Right atrium auricular region (tissue), 2 donors: Measurements from ENCODE around the gene RPL23. TPM values are rescaled to one million over a fixed set of nuclear protein-coding genes. Genes with fewer than 3 reads are reported as not detected.
A peak's percentile ranks its signal among the peaks of the same experiment; 100 is the strongest.

Experiments
- DNase-seq: peaks from one replicate; pipeline ENCODE4 v3.0.0-alpha.2; 2019; ENCODE audit warnings: low spot score
- H3K27ac ChIP-seq, 2 donors: fragments of 200-600 bp; sonication (generic); 1 replicate in 1 of 2; 2 replicates in 1 of 2; pipeline ENCODE4 v1.5.1; 2016 to 2019
- H3K27me3 ChIP-seq, 2 donors: fragments of 200-600 bp; sonication (generic); one replicate each; pipeline versions ENCODE4 v1.5.1 to v1.6.0; 2017 to 2019
- H3K36me3 ChIP-seq: fragments of 200-600 bp; sonication (generic); one replicate; pipeline ENCODE4 v1.5.1; 2016
- H3K4me1 ChIP-seq, 2 donors: fragments of 200-600 bp; sonication (generic); one replicate each; pipeline versions ENCODE4 v1.5.1 to v1.6.0; 2017 to 2019
- H3K4me3 ChIP-seq, 2 donors: fragments of 200-600 bp; sonication (generic); 1 replicate in 1 of 2; 2 replicates in 1 of 2; pipeline ENCODE4 v1.5.1; 2017 to 2019; ENCODE audit warnings: mild to moderate bottlenecking in 1 of 2, moderate library complexity in 1 of 2
- H3K9me3 ChIP-seq, 2 donors: fragments of 200-600 bp; sonication (generic); one replicate each; pipeline ENCODE4 v1.5.1; 2019
- CTCF ChIP-seq, 2 donors: fragments of 200-600 bp; sonication (generic); IDR thresholded peaks; one replicate each; pipeline ENCODE4 v1.5.1; 2019; ENCODE audit warnings: antibody characterized with exemption in 2 of 2
- total RNA-seq, 2 donors: library from RNA; depleted of rRNA; stranded (reverse); fragments of >200 nt; gene quantifications; one replicate each; pipeline ENCODE4 v1.1.0, GENCODE V29; 2016

RPL23 gene
- total RNA-seq, 2 donors from 2014 or later, result 640 to 985 TPM

GRCh38 chr17:38897671-38898290 is 44.3 kb upstream of the RPL23 start:
- no peak for TF ChIP-seq CTCF (IDR thresholded peaks at IDR 0.05)
- Histone ChIP-seq H3K9me3 (no peaks in the 10 kb centered on the region), H3K4me1 (peaks cover 0 to 88% of the 10 kb centered on the region in 2 donors), H3K36me3 (peaks cover 25% of the 10 kb centered on the region), H3K4me3 (no peak overlapping the region), H3K27me3 (no peaks in the 10 kb centered on the region), H3K27ac (peak overlapping the region; percentile 68 to 75)
- no peak for DNase-seq

DNA sequence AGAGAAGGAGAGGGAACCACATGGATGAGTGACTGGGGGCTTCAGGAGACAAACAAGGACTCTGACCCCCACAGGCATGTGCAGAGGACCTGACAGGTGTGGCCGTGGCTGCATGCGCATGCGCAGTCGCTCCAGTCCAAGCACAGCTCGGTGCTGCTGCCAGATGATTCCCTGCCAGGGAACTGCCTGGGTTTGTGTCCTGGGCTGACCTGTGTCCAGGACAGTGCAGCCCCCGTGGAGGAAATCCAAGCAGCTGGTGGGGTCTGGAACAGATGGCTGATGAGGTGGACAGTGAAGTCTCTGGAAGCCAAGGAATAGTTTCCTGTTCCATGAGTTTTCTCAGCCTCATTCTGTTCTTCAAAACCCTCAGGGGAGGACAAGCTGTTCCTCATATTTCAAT is 43.7 kb upstream of the RPL23 start:
- peak; percentile 73 for DNase-seq
- TF ChIP-seq CTCF (IDR thresholded peaks at IDR 0.05), result no peak
- Histone ChIP-seq H3K27me3 (no peaks in the 10 kb centered on the region), H3K4me3 (no peak overlapping the region), H3K9me3 (no peaks in the 10 kb centered on the region), H3K4me1 (peaks cover 0 to 88% of the 10 kb centered on the region in 2 donors), H3K36me3 (peaks cover 31% of the 10 kb centered on the region), H3K27ac (peak overlapping the region; percentile 68 to 75)

DNA sequence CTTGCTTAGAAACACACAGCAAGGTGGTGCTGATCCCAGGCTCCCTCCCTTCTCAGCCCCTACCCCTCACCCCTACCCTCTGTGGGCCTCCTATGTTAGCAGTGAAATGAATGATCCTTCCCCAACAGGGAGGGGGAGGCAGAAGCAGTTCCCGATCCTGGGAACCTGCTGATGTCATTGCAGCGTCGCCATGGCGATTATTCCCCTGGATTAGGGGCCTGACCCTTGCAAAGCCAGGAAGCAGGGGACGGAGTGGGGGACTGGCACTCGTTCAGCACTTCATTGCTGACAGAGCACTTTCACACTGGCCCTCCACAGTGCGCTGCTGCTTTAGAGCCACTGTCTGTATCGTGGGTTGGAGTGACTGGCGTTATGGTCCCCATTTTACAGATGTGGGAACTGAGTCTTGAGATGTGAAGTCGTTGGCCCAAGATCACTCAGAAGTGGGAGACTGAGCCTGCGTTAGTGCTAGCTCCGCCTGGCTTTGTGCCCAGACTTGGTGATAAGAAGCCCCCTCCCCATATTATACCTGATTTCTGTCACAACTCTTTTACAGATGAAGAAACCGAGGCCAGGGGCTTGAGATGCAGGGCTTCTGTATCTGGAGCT is 42.9 kb upstream of the RPL23 start:
- no peak for TF ChIP-seq CTCF (IDR thresholded peaks at IDR 0.05)
- H3K4me1 ChIP-seq, result peaks cover 0 to 84% of the 10 kb centered on the region in 2 donors

DNA sequence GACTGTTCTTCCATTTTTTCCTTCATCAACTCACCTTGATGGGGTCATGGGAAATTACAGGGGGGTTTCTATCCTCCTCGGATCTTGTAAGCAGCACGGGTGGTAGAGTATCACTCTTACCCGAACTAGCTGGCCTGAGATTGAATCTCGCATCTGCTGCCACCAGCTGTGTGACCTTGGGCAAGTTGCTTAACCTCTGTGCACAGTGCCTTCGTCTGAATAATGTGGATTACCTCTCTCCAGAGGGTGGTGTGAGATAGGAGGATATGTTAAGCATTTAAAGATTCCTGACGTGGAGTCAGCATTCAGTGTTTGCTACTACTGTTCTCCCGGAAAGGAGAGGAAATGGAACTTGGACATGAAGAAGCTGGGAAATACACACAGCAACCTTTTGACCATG is 40.8 kb upstream of the RPL23 start:
- Histone ChIP-seq H3K36me3 (peaks cover 56% of the 10 kb centered on the region), H3K27ac (peak overlapping the region; percentile 61 to 65), H3K27me3 (no peaks in the 10 kb centered on the region), H3K9me3 (no peaks in the 10 kb centered on the region), H3K4me1 (peaks cover 0 to 64% of the 10 kb centered on the region in 2 donors), H3K4me3 (no peak overlapping the region)
- no peak for TF ChIP-seq CTCF (IDR thresholded peaks at IDR 0.05)
- DNase-seq, result no peak

More for the DNA sequence above, 42.9 kb upstream of the RPL23 start:
- Histone ChIP-seq H3K27ac (peak overlapping the region; percentile 68 to 75), H3K36me3 (peaks cover 38% of the 10 kb centered on the region), H3K27me3 (no peaks in the 10 kb centered on the region), H3K9me3 (no peaks in the 10 kb centered on the region), H3K4me3 (no peak overlapping the region)
- DNase-seq, result no peak

- no peak for TF ChIP-seq CTCF (IDR thresholded peaks at IDR 0.05)
- no peak overlapping the region for H3K4me3 ChIP-seq
- peaks cover 50% of the 10 kb centered on the region for H3K36me3 ChIP-seq
- no peaks in the 10 kb centered on the region for H3K27me3 ChIP-seq
- no peak for DNase-seq
- H3K4me1 ChIP-seq, result peaks cover 0 to 58% of the 10 kb centered on the region in 2 donors
- no peaks in the 10 kb centered on the region for H3K9me3 ChIP-seq
- H3K27ac ChIP-seq, result peak overlapping the region; percentile 61 to 65
Observed at GRCh38 chr17:38893607-38894006, 40.1 kb upstream of the RPL23 start.
